ENCODE results near the gene PRSS12. TPM values are rescaled to one million over a fixed set of nuclear protein-coding genes. Genes with fewer than 3 reads are reported as not detected.

The PRSS12 gene
- total RNA-seq, 1 experiment from 2014 or later, result 0.25 TPM

- Histone ChIP-seq H3K4me1 (no peaks in the 10 kb centered on the region), H3K27me3 (replicated peaks; ENCODE audit: control insufficient read depth, insufficient read depth, low read length) (no peaks in the 10 kb centered on the region), H3K9me3 (no peaks in the 10 kb centered on the region), H3K4me3 (ENCODE audit: low read depth, low read length) (no peak overlapping the region), H3K36me3 (ENCODE audit: control insufficient read depth, insufficient read depth, low read length) (no peaks in the 10 kb centered on the region)
- Mint-ChIP-seq H3K9me3 (ENCODE audit: unreplicated experiment) (no peaks in the 10 kb centered on the region), H3K27ac (ENCODE audit: unreplicated experiment) (no peak overlapping the region), H3K4me1 (ENCODE audit: low read depth, unreplicated experiment) (peaks cover 6% of the 10 kb centered on the region), H3K4me3 (ENCODE audit: unreplicated experiment) (no peak overlapping the region), H3K36me3 (ENCODE audit: insufficient read depth, unreplicated experiment) (no peaks in the 10 kb centered on the region), H3K27me3 (ENCODE audit: insufficient read depth, unreplicated experiment) (peaks cover 2% of the 10 kb centered on the region)
- ChIA-PET CTCF (no interaction called here), POLR2A (no interaction called here)
- BruUV-seq (replicated peaks), result no TSS peak
- DNase-seq, result peak; percentile 8 to 46
- intact Hi-C loops (cut with micrococcal nuclease; ENCODE audit: unreplicated experiment), result no loop called here
- TF ChIP-seq, protein P1, sequence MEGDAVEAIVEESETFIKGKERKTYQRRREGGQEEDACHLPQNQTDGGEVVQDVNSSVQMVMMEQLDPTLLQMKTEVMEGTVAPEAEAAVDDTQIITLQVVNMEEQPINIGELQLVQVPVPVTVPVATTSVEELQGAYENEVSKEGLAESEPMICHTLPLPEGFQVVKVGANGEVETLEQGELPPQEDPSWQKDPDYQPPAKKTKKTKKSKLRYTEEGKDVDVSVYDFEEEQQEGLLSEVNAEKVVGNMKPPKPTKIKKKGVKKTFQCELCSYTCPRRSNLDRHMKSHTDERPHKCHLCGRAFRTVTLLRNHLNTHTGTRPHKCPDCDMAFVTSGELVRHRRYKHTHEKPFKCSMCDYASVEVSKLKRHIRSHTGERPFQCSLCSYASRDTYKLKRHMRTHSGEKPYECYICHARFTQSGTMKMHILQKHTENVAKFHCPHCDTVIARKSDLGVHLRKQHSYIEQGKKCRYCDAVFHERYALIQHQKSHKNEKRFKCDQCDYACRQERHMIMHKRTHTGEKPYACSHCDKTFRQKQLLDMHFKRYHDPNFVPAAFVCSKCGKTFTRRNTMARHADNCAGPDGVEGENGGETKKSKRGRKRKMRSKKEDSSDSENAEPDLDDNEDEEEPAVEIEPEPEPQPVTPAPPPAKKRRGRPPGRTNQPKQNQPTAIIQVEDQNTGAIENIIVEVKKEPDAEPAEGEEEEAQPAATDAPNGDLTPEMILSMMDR (IDR thresholded peaks at IDR 0.05; ENCODE audit: insufficient read depth in 1 of 2, low read depth in 1 of 2, low read length in 1 of 2, severe bottlenecking in 1 of 2, unreplicated experiment in 1 of 2), result no peak
Observed at GRCh38 chr4:118346495-118346894, 6.3 kb downstream of the PRSS12 start.

DNA sequence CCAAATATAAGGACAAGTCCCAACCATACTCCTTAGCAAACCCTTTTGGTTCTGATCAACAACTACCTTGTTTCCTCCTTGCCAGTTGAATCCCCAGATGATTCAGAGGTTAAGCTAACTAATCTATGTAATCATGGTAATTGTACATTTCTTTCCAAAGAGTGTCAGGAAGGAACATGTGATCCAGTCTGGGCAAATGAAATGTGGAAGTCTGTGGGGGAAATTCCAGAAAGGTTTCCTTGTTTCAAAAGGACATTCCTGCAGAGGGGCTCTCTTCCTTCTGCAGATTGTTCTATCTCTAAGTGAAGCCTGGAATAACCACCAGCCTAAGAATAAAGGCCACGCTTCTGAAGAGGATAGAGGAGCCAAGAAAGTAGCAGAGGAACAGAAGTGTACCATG, 7.0 kb downstream of the PRSS12 start:
- Histone ChIP-seq H3K9me3 (no peaks in the 10 kb centered on the region), H3K27me3 (replicated peaks; ENCODE audit: control insufficient read depth, insufficient read depth, low read length) (no peaks in the 10 kb centered on the region), H3K4me1 (no peaks in the 10 kb centered on the region), H3K4me3 (ENCODE audit: low read depth, low read length) (no peak overlapping the region), H3K36me3 (ENCODE audit: control insufficient read depth, insufficient read depth, low read length) (no peaks in the 10 kb centered on the region)
- DNase-seq, result no peak
- intact Hi-C loops (cut with micrococcal nuclease; ENCODE audit: unreplicated experiment), result no loop called here
- ChIA-PET CTCF (no interaction called here), POLR2A (no interaction called here)
- Mint-ChIP-seq H3K4me1 (ENCODE audit: low read depth, unreplicated experiment) (peaks cover 6% of the 10 kb centered on the region), H3K27me3 (ENCODE audit: insufficient read depth, unreplicated experiment) (no peaks in the 10 kb centered on the region), H3K9me3 (ENCODE audit: unreplicated experiment) (no peaks in the 10 kb centered on the region), H3K4me3 (ENCODE audit: unreplicated experiment) (no peak overlapping the region), H3K27ac (ENCODE audit: unreplicated experiment) (no peak overlapping the region), H3K36me3 (ENCODE audit: insufficient read depth, unreplicated experiment) (no peaks in the 10 kb centered on the region)
- no TSS peak for BruUV-seq (replicated peaks)
- TF ChIP-seq, protein P1 (IDR thresholded peaks at IDR 0.05; ENCODE audit: insufficient read depth in 1 of 2, low read depth in 1 of 2, low read length in 1 of 2, severe bottlenecking in 1 of 2, unreplicated experiment in 1 of 2), result no peak

DNA sequence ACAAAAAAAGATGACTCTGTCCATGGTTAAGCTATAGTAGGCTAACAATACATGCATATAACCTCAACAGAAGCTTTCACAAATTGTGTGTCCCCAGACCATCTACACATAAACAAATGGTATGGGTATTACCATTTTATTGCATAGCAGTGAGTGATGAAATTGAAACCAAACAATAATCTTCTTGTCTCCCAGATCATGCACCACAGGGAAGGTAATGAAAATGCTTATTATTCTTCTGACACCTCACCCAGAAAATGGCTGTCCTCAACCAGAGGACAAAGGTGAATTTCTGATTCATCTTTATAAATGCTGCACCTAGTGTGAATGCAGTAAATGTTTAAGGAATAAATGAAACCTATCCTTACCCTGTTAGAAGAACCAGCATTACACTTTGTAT, 8.0 kb downstream of the PRSS12 start:
- H3K27me3 ChIP-seq (replicated peaks; ENCODE audit: control insufficient read depth, insufficient read depth, low read length), result no peaks in the 10 kb centered on the region
- Mint-ChIP-seq H3K27ac (ENCODE audit: unreplicated experiment) (no peak overlapping the region), H3K36me3 (ENCODE audit: insufficient read depth, unreplicated experiment) (no peaks in the 10 kb centered on the region), H3K4me3 (ENCODE audit: unreplicated experiment) (no peak overlapping the region), H3K9me3 (ENCODE audit: unreplicated experiment) (no peaks in the 10 kb centered on the region), H3K4me1 (ENCODE audit: low read depth, unreplicated experiment) (peaks cover 6% of the 10 kb centered on the region), H3K27me3 (ENCODE audit: insufficient read depth, unreplicated experiment) (no peaks in the 10 kb centered on the region)
- DNase-seq, result no peak
- no peaks in the 10 kb centered on the region for H3K4me1 ChIP-seq
- no TSS peak for BruUV-seq (replicated peaks)
- H3K36me3 ChIP-seq (ENCODE audit: control insufficient read depth, insufficient read depth, low read length), result no peaks in the 10 kb centered on the region
- no peaks in the 10 kb centered on the region for H3K9me3 ChIP-seq
- POLR2A ChIA-PET, result no interaction called here
- CTCF ChIA-PET, result no interaction called here
- TF ChIP-seq, protein P1 (IDR thresholded peaks at IDR 0.05; ENCODE audit: insufficient read depth in 1 of 2, low read depth in 1 of 2, low read length in 1 of 2, severe bottlenecking in 1 of 2, unreplicated experiment in 1 of 2), result no peak
- intact Hi-C loops (cut with micrococcal nuclease; ENCODE audit: unreplicated experiment), result no loop called here
- no peak overlapping the region for H3K4me3 ChIP-seq (ENCODE audit: low read depth, low read length)
